Esophagus (tissue), 2 donors: ENCODE results near the gene CCNE1. TPM values are rescaled to one million over a fixed set of nuclear protein-coding genes. Genes with fewer than 3 reads are reported as not detected.
"Not testable (repeated sequence)": the region's sequence is repeated elsewhere in the genome, so short reads cannot be mapped to it uniquely, and the experiment has no call there.

Experiments used
- H3K27ac ChIP-seq, 2 donors: one replicate each; pipeline ENCODE4 v1.5.1; 2013; ENCODE audit warnings: low read depth in 2 of 2, mild to moderate bottlenecking in 2 of 2, inconsistent platforms in 1 of 2, low read length in 1 of 2, moderate library complexity in 1 of 2
- H3K27me3 ChIP-seq, 2 donors: one replicate each; pipeline ENCODE4 v1.6.1; 2013; ENCODE audit warnings: low read length in 2 of 2, control low read depth in 1 of 2, mild to moderate bottlenecking in 1 of 2; ENCODE audit not compliant: insufficient read depth in 2 of 2, control insufficient read depth in 1 of 2
- H3K36me3 ChIP-seq, 2 donors: one replicate each; pipeline ENCODE4 v1.6.1; 2013; ENCODE audit warnings: low read length in 1 of 2; ENCODE audit not compliant: control insufficient read depth in 2 of 2, insufficient read depth in 2 of 2
- H3K4me1 ChIP-seq, 2 donors: one replicate each; pipeline ENCODE4 v1.6.1; 2013; ENCODE audit warnings: low read length in 1 of 2; ENCODE audit not compliant: control insufficient read depth in 2 of 2, insufficient read depth in 2 of 2
- H3K4me3 ChIP-seq, 2 donors: one replicate each; pipeline ENCODE4 v1.5.1; 2013; ENCODE audit warnings: low read length in 2 of 2, mild to moderate bottlenecking in 2 of 2, low read depth in 1 of 2, moderate library complexity in 1 of 2
- H3K9me3 ChIP-seq, 2 donors: one replicate each; pipeline ENCODE4 v1.6.1; 2013; ENCODE audit warnings: mild to moderate bottlenecking in 2 of 2, low read depth in 1 of 2, low read length in 1 of 2, moderate library complexity in 1 of 2; ENCODE audit not compliant: control insufficient read depth in 2 of 2, insufficient read depth in 1 of 2
- WGBS, 2 donors: extraction: QIAGEN DNeasy Blood & Tissue Kit; methylation state at CpG; one replicate each; pipeline ENCODE4 v1.1.7; 2013; 5-methylcytosine and 5-hydroxymethylcytosine counted together
- polyA plus RNA-seq, 2 donors: library from polyadenylated mRNA; stranded (reverse); fragments of 200-250 nt; gene quantifications; one replicate each; pipeline ENCODE4 v1.2.3, GENCODE V29; 2013
- donor health status: healthy with polysubstance abuse.
- donor health status: Bipolar disorder and iron deficiency.

The CCNE1 gene
- polyA plus RNA-seq, 2 donors: 4.9 to 5.2 TPM

DNA sequence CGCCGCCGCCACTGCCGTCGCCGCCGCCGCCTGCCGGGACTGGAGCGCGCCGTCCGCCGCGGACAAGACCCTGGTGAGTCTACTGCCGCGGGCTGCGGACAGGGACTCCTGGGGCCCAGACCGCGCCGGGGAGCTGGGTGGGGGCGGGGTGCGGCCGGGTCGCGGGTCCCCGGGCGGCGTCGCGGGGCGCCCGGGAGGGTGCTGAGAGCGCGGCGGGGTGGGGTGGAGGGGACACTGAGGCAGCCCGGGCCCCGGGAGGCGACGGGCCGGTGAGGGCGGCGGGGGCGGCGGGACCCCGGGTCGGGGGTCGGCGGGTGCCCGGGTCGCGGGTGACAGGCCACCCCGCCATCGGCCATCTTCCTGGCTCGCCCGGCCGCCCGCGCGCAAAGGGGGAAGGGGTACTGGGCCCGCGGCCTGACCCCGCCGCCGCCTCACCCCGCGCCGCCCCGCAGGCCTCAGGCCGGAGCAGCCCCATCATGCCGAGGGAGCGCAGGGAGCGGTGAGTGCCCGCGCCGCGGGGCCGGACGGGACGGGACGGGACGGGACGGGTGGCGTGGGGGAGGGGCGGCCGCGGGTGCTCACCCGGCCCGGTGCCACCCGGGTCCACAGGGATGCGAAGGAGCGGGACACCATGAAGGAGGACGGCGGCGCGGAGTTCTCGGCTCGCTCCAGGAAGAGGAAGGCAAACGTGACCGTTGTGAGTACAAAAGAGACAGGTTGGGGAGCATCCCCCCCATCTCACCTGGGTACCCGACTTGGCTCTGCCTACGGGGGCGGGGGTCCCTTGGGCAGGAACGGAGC lies 489 bp downstream of the CCNE1 start:
- H3K27me3 ChIP-seq: no peaks in the 10 kb centered on the region
- 2 to 4% methylated on average over 41 to 104 of the region's 104 CpGs for WGBS, 2 donors
- H3K4me3 ChIP-seq: peak overlapping the region; percentile 55 to 86
- peaks cover 0 to 10% of the 10 kb centered on the region in 2 donors for H3K4me1 ChIP-seq
- H3K36me3 ChIP-seq: peaks cover 0 to 2% of the 10 kb centered on the region in 2 donors
- no peaks in the 10 kb centered on the region for H3K9me3 ChIP-seq
- H3K27ac ChIP-seq: peak overlapping the region in 1 of 2 donors; percentile 35

DNA sequence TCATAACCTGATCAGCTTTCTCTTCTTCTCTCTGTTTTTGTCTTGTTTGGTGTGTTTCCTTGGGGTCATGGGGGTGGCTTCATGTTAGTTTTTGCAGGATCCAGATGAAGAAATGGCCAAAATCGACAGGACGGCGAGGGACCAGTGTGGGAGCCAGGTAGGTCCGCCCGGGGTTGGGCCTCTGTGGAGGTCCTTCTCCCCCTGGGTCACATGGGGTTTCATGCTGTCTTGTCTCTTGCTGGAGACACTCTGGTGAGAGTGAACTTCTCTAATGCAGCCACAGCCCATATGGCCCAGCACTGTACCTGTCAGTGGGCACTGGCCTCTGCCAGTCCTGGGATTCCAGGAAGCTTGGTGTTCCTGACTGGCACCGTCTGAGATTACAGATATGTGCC lies 1.1 kb downstream of the CCNE1 start:
- no peaks in the 10 kb centered on the region for H3K9me3 ChIP-seq
- peak overlapping the region; percentile 55 to 86 for H3K4me3 ChIP-seq
- peaks cover 0 to 10% of the 10 kb centered on the region in 2 donors for H3K4me1 ChIP-seq
- H3K27ac ChIP-seq: no peak overlapping the region
- H3K36me3 ChIP-seq: peaks cover 0 to 2% of the 10 kb centered on the region in 2 donors
- WGBS, 2 donors: 84 to 85% methylated on average over 6 of the region's 6 CpGs
- H3K27me3 ChIP-seq: no peaks in the 10 kb centered on the region

DNA sequence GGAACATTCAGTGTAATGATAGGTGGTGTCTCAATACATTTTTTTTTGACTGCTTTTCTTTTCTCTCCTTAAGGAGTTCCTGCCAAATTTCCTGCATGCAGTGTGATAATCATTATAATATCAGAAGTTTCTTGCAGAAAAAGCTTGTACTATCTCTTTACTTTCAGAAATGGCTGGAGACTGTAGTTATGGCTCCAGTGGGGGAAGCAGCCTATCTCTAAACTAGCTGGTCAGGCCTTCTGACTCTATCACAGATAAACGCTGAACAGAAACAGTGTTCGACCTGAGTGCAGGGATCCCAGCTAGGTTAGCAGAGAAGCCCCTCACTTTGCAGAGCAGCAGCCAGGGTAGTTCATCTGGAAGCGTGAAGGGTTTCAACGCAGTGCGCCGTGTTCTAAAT lies 1.9 kb downstream of the CCNE1 start:
- Histone ChIP-seq H3K4me3 (no peak overlapping the region), H3K27me3 (no peaks in the 10 kb centered on the region), H3K9me3 (no peaks in the 10 kb centered on the region), H3K36me3 (peaks cover 0 to 2% of the 10 kb centered on the region in 2 donors), H3K4me1 (peaks cover 0 to 10% of the 10 kb centered on the region in 2 donors), H3K27ac (no peak overlapping the region)
- WGBS, 2 donors: 93 to 98% methylated on average over 6 of the region's 6 CpGs

DNA sequence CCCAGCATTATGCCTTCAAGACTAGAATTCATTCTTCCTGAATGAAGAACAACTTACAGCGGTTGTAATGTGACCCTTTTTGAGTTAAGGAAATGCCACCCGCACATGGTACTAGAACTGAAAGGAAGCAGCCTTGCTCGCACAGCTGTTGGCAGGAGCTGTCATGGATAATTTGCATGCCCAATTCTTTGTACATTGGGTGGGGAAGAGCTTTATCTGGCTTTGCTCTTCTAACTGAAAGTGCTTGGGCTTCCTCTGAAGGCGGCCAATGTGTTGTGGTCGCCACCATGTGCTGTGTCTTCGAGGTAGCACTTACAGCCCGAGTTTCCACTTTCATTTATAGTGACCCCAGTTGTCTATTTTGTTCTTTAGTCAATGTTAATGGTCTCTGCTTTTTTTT lies 3.4 kb downstream of the CCNE1 start:
- no peak overlapping the region for H3K27ac ChIP-seq
- peaks cover 0 to 10% of the 10 kb centered on the region in 2 donors for H3K4me1 ChIP-seq
- no peaks in the 10 kb centered on the region for H3K9me3 ChIP-seq
- WGBS, 2 donors: 81 to 88% methylated on average over 7 of the region's 7 CpGs
- no peaks in the 10 kb centered on the region for H3K27me3 ChIP-seq
- no peak overlapping the region for H3K4me3 ChIP-seq
- H3K36me3 ChIP-seq: peaks cover 0 to 4% of the 10 kb centered on the region in 2 donors

DNA sequence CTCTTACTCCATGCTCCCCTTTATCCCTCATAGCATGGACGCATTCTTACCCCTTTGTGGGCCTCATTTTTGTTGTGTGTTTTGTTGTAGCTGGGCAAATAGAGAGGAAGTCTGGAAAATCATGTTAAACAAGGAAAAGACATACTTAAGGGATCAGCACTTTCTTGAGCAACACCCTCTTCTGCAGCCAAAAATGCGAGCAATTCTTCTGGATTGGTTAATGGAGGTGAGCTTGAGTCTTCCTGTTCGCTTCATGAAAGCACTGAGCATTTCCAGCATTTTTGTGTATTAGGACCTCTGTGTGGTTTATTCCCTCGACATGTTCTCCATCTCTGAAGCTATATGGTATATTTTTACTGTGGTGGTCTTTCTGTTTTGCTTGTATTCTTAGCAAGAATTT lies 5.5 kb downstream of the CCNE1 start:
- no peaks in the 10 kb centered on the region for H3K27me3 ChIP-seq
- H3K27ac ChIP-seq: no peak overlapping the region
- H3K36me3 ChIP-seq: peaks cover 0 to 7% of the 10 kb centered on the region in 2 donors
- WGBS, 2 donors: 90 to 94% methylated on average over 4 of the region's 4 CpGs
- H3K4me3 ChIP-seq: no peak overlapping the region
- no peaks in the 10 kb centered on the region for H3K9me3 ChIP-seq
- peaks cover 0 to 5% of the 10 kb centered on the region in 2 donors for H3K4me1 ChIP-seq

DNA sequence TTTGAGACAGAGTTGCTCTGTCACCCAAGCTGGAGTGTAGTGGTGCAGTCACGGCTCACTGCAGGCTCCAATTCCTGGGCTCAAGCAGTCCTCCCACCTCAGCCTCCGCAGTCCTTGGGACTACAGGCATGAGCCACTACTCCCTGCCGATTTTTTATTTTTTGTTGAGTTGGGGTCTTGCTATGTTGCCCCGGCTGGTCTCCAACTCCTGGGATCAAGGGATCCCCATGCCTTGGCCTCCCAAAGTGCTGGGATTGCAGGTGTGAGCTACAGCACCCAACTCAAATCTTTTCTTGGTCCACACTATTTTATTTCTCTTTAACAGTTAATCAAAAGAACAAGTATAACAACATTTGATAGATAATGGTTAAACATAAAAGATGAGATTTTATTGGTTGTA lies 7.5 kb downstream of the CCNE1 start:
- Histone ChIP-seq H3K4me1 (no peaks in the 10 kb centered on the region), H3K27ac (no peak overlapping the region), H3K9me3 (no peaks in the 10 kb centered on the region), H3K4me3 (no peak overlapping the region), H3K27me3 (no peaks in the 10 kb centered on the region), H3K36me3 (peaks cover 0 to 7% of the 10 kb centered on the region in 2 donors)
- 94 to 98% methylated on average over 4 of the region's 4 CpGs for WGBS, 2 donors

DNA sequence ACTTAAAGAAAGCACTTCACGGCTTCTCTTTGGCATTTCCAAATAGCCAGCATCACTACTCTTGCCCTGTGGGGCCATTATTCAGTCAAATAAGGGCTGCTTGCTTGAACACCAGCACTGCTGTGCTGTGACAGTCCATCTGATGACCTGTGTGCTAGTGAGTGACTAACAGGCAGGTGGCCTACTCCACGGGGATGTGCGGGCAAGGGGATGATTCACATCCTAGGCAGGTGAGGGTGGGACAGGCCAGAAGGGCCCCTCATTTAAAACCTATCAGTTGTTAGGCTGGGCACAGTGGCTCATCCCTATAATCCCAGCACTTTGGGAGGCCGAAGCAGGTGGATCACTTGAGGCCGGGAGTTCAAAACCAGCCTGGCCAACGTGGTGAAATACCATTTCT lies 8.2 kb downstream of the CCNE1 start:
- peaks cover 0 to 7% of the 10 kb centered on the region in 2 donors for H3K36me3 ChIP-seq
- H3K27me3 ChIP-seq: no peaks in the 10 kb centered on the region
- H3K27ac ChIP-seq: no peak overlapping the region
- WGBS, 2 donors: 90 to 94% methylated on average over 6 of the region's 6 CpGs
- H3K4me1 ChIP-seq: no peaks in the 10 kb centered on the region
- no peaks in the 10 kb centered on the region for H3K9me3 ChIP-seq
- no peak overlapping the region for H3K4me3 ChIP-seq

DNA sequence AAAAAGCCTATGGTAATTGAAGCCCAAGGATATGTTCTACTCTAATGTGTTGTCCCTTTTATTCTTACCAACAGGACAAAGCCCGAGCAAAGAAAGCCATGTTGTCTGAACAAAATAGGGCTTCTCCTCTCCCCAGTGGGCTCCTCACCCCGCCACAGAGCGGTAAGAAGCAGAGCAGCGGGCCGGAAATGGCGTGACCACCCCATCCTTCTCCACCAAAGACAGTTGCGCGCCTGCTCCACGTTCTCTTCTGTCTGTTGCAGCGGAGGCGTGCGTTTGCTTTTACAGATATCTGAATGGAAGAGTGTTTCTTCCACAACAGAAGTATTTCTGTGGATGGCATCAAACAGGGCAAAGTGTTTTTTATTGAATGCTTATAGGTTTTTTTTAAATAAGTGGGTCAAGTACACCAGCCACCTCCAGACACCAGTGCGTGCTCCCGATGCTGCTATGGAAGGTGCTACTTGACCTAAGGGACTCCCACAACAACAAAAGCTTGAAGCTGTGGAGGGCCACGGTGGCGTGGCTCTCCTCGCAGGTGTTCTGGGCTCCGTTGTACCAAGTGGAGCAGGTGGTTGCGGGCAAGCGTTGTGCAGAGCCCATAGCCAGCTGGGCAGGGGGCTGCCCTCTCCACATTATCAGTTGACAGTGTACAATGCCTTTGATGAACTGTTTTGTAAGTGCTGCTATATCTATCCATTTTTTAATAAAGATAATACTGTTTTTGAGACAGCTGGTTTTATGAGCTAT lies 12.0 kb downstream of the CCNE1 start:
- Histone ChIP-seq H3K4me1 (no peaks in the 10 kb centered on the region), H3K4me3 (no peak overlapping the region), H3K36me3 (peaks cover 0 to 5% of the 10 kb centered on the region in 2 donors), H3K9me3 (no peaks in the 10 kb centered on the region), H3K27ac (no peak overlapping the region), H3K27me3 (no peaks in the 10 kb centered on the region)
- 95 to 96% methylated on average over 20 of the region's 20 CpGs for WGBS, 2 donors

DNA sequence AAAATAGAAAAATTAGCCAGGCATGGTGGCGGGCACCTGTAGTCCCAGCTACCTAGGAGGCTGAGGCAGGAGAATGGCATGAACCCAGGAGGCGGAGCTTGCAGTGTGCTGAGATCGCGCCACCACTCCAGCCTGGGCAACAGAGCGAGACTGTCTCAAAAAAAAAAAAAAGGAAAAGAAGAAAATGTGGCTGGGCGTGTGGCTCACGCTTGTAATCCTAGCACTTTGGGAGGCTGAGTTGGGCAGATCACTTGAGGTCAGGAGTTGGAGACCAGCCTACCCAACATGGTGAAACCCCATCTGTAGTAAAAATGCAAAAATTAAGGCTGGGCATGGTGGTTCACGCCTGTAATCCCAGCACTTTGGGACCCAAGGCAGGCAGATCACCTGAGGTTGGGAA lies 13.5 kb downstream of the CCNE1 start:
- not testable (repeated sequence) for H3K4me1 ChIP-seq, H3K27ac ChIP-seq, H3K27me3 ChIP-seq, H3K9me3 ChIP-seq, H3K36me3 ChIP-seq, H3K4me3 ChIP-seq
- 95 to 97% methylated on average over 8 of the region's 8 CpGs for WGBS, 2 donors
